GM10847 (cell line): ENCODE results near the gene JDP2.

Experiments
- POLR2A ChIP-seq: IDR thresholded peaks from 2 replicates; pipeline ENCODE4 v1.6.1; 2011; ENCODE audit not compliant: insufficient read length; ENCODE audit errors: extremely low read depth

JDP2 gene

DNA sequence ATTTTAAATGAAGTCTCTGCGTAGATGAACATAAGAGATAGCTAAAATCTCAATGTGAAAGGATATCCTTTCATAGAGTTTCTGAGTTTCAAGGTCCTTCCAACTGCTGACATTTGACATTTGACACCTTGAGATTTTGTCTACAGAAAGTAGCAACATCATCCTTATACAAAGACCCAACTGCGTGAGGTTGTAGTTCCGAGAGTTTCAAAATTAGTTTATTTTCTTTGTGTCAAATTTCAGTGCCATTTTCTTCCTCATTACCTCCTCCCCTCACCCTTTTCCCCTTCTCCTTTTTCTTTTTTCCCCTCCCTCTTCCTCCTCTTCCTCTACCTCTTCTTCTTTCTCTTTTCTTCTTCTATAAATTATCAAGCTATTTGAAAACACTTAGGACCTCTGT is 67.6 kb downstream of the JDP2 start:
- TF ChIP-seq POLR2A, result no peak

DNA sequence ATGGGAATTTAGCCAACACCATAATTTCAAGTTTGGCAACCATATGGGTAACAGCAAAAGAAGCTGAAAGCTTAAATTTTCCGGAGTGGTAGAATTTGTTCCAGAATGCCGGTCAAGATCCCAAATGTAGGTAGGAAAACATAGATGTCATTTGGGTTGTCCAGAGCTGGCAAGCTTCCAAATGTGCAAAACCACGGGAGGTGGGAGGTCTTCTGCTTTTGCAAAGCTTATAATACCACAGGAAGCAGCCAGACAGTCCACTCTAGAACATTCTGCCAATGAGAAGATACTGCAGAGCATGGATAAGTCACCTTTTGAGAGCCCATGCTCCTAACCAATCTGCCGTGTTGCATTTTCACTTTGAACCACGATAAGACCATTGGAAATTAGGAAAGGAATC is 68.1 kb downstream of the JDP2 start:
- TF ChIP-seq POLR2A, result no peak

DNA sequence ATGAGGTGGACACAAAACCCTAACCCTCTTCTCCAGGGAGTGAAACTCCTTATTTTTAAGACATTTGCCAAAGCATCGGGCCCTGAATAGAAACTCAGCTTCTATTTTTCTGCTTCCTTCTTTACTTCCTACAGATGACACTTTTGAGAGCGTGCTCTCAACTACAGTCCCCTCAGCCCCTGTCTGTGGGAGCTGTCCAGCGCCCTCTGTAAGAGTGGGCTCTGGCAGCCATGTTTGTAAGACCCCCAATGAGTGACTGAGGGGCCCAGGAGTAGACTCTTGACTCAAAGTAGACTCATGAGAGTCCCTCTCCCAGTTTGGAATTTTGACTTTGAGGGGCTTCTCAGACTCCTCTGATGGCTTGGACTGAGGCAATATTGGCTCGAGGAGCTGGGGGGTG is 68.9 kb downstream of the JDP2 start:
- TF ChIP-seq POLR2A, result no peak

DNA sequence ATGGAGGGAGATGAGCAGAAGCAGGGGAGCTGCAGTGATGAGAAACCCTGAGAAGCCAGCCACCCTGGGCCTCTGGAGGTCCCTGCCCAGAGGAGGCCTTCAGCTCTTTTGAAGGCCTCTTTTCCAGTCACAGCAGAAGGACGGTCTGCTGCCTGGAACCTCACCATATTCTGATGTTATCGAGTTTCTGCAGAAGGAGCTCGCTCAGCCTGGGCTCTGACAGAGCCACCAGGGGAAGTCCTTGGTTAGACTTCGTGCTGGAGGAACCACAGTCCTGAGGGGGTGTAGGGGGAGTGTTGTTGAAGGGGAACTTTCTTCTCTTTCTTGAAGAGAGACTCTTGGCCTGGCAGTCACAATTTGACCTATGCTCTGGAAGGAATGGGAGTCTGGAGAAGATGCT is 69.4 kb downstream of the JDP2 start:
- no peak for TF ChIP-seq POLR2A

DNA sequence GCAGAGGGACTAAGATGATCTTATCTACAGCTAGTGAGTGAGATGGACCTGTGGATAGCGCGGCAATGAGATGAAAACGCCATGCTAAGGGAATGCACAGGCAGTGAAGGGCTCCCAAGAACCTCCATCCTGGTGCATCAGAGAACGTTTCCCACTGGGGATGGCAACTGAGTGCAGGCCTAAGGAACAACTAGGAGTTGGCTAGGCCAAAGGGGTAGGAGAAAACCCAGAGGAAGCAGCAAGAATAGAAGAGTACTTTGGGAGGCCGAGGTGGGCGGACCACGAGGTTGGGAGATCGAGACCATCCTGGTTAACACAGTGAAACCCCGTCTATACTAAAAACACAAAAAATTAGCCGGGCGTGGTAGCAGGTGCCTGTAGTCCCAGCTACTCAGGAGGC is 69.9 kb downstream of the JDP2 start:
- TF ChIP-seq POLR2A, result no peak

DNA sequence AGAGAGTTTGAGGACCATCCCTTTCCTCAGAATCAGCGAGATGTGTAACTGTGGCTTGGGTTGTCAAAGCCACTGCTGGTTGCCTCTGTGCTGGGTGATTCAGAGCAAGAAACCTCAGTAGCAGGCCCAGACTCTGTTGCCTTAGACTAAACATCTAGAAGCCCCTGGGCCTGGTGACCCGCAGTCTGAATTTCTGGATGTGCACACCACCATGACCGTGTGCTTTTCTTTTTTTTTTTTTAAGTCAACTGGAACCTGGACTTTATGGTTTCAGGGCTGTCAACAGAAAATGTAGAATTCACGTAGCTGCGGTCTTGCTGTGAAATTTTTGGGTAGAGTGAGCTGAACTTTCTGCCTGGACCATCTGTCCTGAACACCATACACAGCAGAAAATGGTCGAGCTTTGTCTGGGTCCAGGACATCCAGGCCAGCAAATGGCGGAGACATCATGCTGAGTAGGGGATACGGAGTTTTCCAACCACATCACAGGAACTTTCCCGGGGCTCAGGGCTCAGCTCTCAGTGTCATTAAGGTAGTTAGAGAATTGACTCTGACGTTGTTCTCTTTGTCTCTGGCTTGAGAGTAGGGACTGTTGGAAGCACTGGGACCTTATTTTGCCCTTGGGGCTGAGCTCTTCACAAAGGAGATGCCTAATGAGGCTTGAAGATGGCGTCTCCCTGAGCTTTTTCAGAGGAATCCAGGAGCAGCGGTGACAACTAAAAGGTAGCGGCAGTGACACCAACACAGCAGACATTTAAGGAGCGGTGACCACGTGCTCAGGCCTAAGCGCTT is 71.5 kb downstream of the JDP2 start:
- no peak for TF ChIP-seq POLR2A

DNA sequence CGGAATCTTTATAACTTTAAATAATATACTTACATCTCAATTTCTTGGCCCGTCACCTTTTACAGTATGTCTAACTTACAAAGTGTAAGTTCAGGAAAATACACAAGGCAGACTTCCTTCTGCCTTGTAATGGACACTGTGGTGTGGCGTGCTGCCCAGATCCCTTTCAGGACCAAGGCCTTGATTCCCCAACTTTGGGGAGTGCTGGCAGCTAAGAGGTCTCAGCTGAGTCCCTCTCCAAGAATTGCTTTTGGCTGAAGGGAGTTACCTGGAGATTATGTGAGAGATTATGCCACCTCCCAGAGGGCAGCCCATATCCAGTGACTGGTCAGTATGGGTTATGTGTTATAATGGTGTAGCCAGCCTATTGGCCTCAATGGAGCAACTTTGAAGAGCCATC is 73.3 kb downstream of the JDP2 start:
- no peak for TF ChIP-seq POLR2A

DNA sequence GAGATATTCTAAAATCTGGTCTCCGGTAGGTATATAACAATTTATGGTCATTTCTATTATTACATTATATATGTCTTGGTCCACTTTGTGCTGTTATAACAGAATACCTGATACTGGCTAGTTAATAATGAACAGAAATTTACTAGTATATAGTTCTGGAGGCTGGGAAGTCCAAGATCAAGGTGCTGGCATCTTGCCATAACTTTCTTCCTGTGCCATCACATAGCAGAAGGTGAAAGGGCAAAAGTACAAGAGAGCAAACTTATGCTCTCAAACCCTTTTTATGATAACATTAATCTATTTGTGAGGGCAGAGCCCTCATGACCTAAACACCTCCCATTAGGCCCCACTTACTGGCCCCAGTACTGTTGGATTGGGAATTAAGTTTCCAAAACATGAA is 76.6 kb downstream of the JDP2 start:
- no peak for TF ChIP-seq POLR2A

DNA sequence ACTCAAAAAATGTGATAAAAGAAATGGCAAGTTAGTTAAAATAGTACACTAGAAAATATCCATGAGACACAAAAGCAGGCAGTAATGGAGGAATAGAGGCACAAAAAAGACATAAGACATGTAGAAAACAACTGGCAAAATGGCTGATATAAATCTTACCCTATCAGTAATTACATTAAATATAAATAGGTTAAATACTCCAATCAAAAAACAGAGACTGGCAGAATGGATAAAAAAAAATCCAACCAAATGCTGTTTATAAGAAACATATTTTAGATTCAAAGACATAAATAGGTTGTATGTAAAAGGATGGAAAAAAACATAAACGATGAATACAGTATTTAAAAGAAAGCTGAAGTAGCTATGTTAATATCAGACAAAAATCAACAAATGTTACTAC is 79.1 kb downstream of the JDP2 start:
- TF ChIP-seq POLR2A, result no peak

DNA sequence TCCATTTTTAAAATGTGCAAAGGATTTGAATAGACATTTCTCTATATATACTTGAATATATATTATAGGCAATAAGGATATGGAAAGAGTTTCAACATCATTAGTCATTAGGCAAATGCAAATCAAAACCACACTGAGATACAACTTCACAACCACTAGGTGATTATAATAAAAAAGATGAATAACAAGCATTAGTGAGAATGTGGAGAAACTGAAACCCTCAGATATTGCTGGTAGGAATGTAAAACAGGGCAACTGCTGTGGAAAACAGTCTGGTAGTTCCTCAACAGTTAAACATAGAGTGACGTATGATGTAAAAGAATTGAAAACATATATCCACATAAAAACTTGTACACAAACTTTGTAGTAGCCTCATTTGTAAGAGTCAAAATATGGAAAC is 82.7 kb downstream of the JDP2 start:
- TF ChIP-seq POLR2A, result no peak

DNA sequence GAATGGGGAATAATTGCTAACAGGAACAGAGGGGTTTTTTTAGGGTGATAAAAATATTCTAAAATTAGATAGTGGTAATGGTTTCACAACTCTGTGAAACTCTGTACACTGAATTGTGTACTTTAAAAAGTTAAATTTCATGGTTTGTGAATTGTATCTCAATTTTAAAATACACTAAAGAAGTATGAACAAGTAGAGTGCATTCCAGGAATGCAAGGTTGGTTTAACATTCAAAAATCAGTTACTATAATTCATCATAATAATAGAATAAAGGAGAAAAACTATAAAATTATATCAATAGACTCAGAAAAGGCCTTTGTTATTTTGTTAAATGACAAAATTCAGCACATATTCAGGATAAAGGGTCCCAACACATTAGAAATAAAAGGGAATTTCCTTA is 83.4 kb downstream of the JDP2 start:
- no peak for TF ChIP-seq POLR2A

DNA sequence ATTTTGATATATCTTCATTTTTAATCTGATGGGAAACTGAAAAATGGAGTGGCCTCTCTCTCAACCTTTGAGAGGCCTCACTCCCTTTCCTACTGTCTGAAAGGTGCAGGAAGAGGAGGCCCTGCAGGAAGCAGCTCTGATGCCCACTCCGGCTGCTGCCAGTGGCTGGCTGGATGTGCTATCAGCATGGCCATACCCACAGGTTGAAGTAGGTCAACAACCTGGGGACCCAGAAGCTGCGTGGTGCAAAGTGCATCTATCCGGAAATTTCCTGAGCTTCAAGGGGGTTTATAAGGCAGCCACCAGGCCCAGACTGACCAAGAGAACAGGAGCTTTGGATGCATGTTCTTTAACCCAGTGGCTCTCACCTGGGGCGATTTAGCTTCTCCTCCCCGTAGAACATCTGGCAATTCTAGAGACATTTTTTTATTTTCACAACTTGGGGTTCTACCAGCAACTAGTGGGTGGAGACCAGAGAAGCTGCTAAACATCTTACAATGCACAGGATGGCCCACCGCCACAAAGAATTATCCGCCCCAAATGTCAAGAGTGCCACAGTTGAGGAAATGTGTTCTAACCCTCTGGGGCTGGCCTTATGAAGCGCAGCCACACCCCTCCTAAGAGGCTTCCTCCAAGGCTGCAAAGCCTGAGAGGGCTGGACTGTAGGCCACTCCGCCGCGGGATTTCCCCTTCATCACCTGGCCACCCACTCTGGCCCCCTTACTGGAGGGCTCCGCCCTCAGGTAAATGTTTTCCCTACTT is 86.3 kb downstream of the JDP2 start:
- TF ChIP-seq POLR2A, result no peak

DNA sequence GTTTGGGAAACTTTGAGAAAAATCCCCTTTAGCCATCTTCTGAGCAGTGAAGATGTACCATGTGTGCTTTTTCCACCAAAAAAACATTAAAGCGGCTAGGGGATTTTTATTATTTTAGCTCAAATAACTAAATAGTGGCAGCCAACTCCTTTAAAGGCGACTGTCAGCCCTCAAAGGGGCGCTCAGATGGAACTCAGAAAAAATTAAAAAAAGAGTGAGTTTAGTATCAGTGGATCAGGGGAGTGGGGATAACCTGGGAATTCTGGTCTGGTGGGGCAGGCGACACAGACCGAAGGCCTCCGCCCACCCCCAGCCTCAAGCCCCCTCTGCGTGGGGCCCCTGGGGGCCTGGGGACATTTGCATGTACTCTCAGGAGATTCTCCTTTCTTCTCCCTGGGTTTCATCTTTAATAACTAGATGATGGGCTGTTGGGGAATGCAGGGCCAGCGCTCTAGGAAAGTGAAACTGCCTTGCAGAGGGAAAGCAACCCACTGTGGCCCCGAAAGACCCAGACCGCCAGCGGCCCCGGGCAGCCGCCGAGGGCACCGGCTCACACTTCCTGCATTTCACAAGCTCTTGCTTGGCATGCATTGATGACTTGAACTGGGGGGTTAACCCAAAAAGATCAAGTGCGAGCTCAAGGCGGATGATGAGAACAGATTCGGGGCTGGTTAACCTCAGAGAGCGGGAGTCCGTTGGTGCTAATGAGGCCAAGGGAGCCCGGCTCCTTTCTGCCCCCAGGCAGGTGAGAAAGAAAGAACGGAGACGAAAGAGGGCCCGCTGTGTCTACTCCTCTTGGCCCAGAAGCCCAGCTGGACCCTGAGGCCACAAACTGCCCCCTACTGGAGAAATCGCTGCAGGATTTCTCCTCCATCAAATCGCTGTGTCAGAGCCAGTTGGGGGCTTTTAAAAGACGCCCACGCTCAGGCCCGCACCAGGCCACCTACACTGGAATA is 87.1 kb downstream of the JDP2 start:
- TF ChIP-seq POLR2A, result no peak

DNA sequence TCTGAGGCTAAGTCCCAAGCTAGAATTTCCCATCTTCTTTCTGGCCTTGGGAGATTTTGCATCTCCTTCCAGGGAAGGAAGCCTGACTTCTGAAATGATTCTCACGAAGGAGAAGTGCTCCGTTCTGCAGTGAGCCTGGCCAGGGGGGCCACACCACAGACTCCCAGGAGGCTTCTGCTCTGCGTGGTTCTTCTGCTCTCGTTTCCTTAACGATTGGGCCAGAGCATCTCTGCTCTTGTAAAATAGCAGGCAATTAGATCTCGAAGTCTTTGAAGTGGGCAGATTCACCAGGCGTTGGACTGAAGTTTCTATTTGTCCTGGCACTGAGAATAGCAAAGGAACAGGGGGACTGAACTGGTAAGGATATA is 87.8 kb downstream of the JDP2 start:
- TF ChIP-seq POLR2A, result no peak

DNA sequence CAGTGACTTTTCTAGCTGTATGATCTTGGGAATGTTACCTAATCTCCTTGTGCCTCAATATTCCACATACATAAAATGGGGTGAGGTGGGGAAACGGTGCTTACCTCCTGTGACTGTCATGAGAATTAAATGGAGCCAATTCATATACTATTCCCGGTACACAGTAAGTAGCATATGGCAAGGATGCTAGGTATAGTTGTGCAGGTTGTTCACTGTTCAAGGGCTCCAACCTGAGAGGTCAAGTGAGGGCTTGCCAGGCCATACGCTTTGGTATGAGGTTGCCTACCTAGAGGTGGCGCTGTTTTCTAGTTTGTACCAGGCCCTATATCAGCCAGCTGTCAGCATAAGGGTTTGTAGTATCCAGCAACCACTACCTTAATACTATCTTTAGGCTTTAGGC is 90.8 kb downstream of the JDP2 start:
- TF ChIP-seq POLR2A, result no peak

DNA sequence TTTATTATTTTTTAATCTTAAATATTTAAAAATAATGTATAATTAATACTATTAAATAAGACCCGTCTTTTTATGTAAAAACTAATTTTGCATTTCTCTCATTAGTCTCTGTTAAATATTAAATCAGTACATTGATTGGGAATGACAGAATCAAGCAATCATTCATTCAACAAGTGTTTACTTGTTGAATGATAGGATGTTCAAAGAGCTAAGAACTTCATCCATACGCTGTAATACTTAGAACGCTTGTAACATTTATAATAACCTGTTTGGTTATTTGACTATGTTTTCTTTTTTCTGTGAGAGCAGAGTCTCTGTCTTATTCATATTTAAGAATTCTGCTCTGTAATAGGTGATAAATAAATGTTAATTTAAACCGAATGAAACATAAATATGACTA is 91.6 kb downstream of the JDP2 start:
- no peak for TF ChIP-seq POLR2A
